ENCODE results near the gene ATP5PO.
A peak's percentile ranks its signal among the peaks of the same experiment; 100 is the strongest.
"Not testable (repeated sequence)": the region's sequence is repeated elsewhere in the genome, so short reads cannot be mapped to it uniquely, and the experiment has no call there.

The ATP5PO gene

DNA sequence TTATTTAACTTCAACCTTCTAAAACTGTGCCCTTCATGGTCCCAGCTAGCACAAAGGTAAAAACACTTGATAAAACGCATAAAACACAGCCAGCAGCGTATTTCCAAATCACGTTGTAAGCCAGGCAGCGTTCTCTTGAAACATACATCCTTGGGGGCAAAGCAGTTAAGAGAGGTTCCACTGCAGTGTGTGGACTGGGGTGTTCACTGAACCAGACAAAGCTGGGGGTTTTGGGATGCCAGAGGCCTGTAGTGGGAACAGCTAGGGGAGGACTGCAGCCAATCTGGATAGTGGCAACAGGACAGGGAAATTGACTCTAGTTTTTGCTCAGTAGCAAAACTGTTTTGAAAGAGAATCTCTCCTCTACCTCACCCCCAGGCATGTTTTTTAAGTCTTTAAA, 21.5 kb upstream of the ATP5PO start:
- Histone ChIP-seq H3K9ac (ENCODE audit: insufficient read length) (no peak overlapping the region), H3K9me3 (ENCODE audit: low read depth, low read length) (no peaks in the 10 kb centered on the region), H3K4me3 (no peak overlapping the region), H3K27ac (peak overlapping the region; percentile 30; the same call in 1 of the 2 replicates), H3K36me3 (ENCODE audit: insufficient read depth, low read length) (peaks cover 4% of the 10 kb centered on the region; the same call in 1 of the 2 replicates)
- DNase-seq (ENCODE audit: low read depth, low spot score) = no peak
- TF ChIP-seq EZH2 (IDR thresholded peaks at IDR 0.05) = no peak
- no peak for TF ChIP-seq POLR2AphosphoS5 (IDR thresholded peaks at IDR 0.05; ENCODE audit: borderline replicate concordance, low read depth, low read length)
- no peak for TF ChIP-seq FOXP2 (optimal IDR thresholded peaks at IDR 0.05; ENCODE audit: control extremely low read depth, extremely low read length, insufficient read depth)

DNA sequence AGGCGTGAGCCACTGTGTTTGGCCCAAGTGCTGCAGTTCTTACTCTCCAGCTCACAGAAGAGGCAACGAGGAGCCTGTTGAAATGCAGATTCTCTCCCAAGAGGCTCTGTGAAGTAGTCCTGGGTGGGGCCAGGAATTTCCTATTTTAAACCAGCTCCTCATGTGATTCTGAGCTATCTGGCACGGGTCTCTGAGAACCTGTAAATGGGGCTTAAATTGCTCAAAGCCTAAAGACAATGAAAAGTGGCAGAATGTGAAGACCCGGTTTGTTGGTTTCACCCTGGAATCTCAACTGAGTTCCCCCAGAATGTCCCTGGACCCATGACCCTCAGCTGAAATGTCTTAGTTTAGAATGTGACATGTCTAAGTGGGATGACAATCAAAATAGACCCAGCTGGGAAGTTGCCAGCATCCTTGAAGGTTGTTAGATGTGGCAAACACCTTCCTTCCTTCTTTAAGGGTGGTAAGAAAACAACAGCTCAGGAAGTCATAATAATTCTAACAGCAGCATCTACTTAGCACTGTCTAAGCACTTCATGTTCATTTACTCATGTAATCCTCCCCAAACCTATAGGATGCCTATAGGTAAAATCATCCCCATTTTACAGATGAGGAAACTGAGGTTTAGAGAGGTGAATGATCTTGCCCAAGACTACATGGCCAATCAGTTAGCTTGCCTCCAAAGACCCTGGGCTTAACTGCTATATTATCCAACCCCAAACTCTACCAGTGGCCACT, 20.9 kb upstream of the ATP5PO start:
- DNase-seq (ENCODE audit: low read depth, low spot score) = no peak
- H3K27ac ChIP-seq = 0 out of 2 replicates have a peak overlapping the region, but pooled peaks have one; percentile 7

DNA sequence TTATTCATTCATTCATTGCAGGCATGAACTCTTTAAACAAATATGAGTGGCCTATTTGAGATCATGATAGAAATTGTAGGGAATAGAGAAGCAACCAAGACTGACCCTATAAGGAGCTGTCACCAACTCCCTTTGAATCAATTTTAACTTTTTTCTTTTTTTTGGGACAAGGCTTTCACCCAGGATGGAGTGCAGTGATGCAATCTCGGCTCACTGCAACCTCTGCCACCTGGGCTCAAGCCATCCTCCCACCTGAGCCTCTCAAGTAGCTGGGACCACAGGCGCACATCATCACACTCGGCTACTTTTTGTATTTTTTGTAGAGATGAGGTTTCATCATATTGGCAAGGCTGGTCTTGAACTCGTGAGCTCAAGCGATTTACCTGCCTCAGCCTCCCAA, 17.1 kb upstream of the ATP5PO start:
- no peak overlapping the region for H3K9ac ChIP-seq (ENCODE audit: insufficient read length)
- TF ChIP-seq EZH2 (IDR thresholded peaks at IDR 0.05) (no peak), FOXP2 (optimal IDR thresholded peaks at IDR 0.05; ENCODE audit: control extremely low read depth, extremely low read length, insufficient read depth) (no peak)
- no peak for DNase-seq (ENCODE audit: low read depth, low spot score)

More for the DNA sequence above, 20.9 kb upstream of the ATP5PO start:
- Histone ChIP-seq H3K9me3 (ENCODE audit: low read depth, low read length) (no peaks in the 10 kb centered on the region), H3K4me3 (no peak overlapping the region), H3K9ac (ENCODE audit: insufficient read length) (no peak overlapping the region), H3K36me3 (ENCODE audit: insufficient read depth, low read length) (peaks cover 4% of the 10 kb centered on the region; the same call in 1 of the 2 replicates)
- TF ChIP-seq POLR2AphosphoS5 (IDR thresholded peaks at IDR 0.05; ENCODE audit: borderline replicate concordance, low read depth, low read length) (no peak), EZH2 (IDR thresholded peaks at IDR 0.05) (no peak), FOXP2 (optimal IDR thresholded peaks at IDR 0.05; ENCODE audit: control extremely low read depth, extremely low read length, insufficient read depth) (no peak)

DNA sequence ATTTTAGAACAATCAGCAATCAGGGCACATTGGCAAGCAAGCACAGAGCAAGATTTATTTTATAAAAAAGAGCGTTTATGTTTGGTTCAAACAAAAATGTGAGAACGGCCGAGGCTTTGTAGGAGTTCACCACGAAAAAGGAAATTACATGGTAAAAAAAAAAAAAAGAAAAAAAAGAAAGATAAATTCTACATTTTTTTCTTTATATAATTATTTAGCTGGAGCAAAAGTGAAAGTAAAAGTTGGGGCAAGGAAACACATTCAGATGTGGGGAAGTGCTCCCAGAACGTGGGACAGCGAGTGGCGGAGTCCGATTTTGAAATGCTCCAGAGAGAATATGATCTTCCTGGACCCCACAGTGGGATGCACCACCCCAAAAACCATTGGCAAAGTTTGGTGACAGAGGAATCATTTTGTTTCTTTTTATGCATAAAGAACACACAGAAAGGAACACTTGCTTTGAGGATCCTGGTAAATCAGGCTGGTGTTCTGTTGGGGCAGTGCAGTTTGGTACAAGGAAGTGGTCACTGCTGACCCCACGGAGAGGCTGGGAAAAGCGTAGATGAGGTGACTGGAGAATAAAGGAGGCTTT, 16.3 kb upstream of the ATP5PO start:
- TF ChIP-seq EZH2 (IDR thresholded peaks at IDR 0.05) (no peak), POLR2AphosphoS5 (IDR thresholded peaks at IDR 0.05; ENCODE audit: borderline replicate concordance, low read depth, low read length) (no peak), FOXP2 (optimal IDR thresholded peaks at IDR 0.05; ENCODE audit: control extremely low read depth, extremely low read length, insufficient read depth) (no peak)
- Histone ChIP-seq H3K27ac (peak overlapping the region; percentile 79; the same call in 1 of the 2 replicates), H3K9ac (ENCODE audit: insufficient read length) (peak overlapping the region; percentile 85), H3K36me3 (ENCODE audit: insufficient read depth, low read length) (peaks cover 4% of the 10 kb centered on the region; the same call in 1 of the 2 replicates), H3K4me3 (peak overlapping the region; percentile 81), H3K9me3 (ENCODE audit: low read depth, low read length) (no peaks in the 10 kb centered on the region)
- no peak for DNase-seq (ENCODE audit: low read depth, low spot score)

More for the DNA sequence above, 17.1 kb upstream of the ATP5PO start:
- Histone ChIP-seq H3K4me3 (peak overlapping the region; percentile 81), H3K27ac (no peak overlapping the region), H3K9me3 (ENCODE audit: low read depth, low read length) (no peaks in the 10 kb centered on the region), H3K36me3 (ENCODE audit: insufficient read depth, low read length) (peaks cover 4% of the 10 kb centered on the region; the same call in 1 of the 2 replicates)

DNA sequence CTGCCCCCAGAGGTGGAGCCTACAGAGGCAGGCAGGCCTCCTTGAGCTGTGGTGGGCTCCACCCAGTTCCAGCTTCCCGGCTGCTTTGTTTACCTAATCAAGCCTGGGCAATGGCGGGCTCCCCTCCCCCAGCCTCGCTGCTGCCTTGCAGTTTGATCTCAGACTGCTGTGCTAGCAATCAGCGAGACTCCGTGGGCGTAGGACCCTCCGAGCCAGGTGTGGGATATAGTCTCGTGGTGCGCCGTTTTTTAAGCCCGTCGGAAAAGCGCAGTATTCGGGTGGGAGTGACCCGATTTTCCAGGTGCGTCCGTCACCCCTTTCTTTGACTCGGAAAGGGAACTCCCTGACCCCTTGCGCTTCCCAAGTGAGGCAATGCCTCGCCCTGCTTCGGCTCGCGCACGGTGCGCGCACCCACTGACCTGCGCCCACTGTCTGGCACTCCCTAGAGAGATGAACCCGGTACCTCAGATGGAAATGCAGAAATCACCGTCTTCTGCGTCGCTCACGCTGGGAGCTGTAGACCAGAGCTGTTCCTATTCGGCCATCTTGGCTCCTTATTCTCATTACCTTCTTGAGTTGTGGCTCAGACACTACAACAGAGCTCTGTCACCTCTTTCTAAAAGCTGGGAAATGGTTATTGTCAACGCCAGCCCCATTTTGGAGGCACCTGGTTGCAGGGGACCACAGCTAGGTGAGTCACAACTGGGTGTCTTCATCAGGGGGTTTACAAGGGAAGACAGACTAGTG, 15.6 kb upstream of the ATP5PO start:
- Histone ChIP-seq H3K9ac (ENCODE audit: insufficient read length) (peak overlapping the region; percentile 85), H3K27ac (peak overlapping the region; percentile 79; the same call in 1 of the 2 replicates), H3K4me3 (peak overlapping the region; percentile 81)
- DNase-seq (ENCODE audit: low read depth, low spot score); H3K36me3 ChIP-seq (ENCODE audit: insufficient read depth, low read length); H3K9me3 ChIP-seq (ENCODE audit: low read depth, low read length): not testable (repeated sequence)

DNA sequence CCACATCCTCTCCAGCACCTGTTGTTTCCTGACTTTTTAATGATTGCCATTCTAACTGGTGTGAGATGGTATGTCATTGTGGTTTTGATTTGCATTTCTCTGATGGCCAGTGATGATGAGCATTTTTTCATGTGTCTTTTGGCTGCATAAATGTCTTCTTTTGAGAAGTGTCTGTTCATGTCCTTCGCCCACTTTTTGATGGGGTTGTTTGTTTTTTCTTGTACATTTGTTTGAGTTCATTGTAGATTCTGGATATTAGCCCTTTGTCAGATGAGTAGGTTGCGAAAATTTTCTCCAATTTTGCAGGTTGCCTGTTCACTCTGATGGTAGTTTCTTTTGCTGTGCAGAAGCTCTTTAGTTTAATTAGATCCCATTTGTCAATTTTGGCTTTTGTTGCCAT, 10.6 kb upstream of the ATP5PO start:
- not testable (repeated sequence) for H3K9me3 ChIP-seq (ENCODE audit: low read depth, low read length); H3K27ac ChIP-seq; H3K36me3 ChIP-seq (ENCODE audit: insufficient read depth, low read length); DNase-seq (ENCODE audit: low read depth, low spot score); H3K4me3 ChIP-seq; H3K9ac ChIP-seq (ENCODE audit: insufficient read length)

DNA sequence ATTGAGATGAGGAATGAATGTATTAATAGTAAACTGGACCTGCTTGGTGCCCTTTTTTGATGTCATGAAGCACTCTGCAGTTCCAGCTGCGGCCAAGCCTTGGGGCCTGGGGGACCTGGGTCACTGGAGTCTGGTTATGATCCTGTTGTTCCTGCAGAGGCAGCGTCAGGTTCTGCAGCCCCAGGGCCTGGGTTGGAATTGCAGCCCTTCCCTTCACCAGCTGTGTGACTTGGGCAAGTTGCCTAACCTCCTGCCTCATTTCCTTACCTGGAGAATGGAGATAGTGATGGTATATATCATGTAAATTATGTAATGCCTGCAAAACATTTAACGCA, 9.1 kb upstream of the ATP5PO start:
- H3K36me3 ChIP-seq (ENCODE audit: insufficient read depth, low read length) = no peaks in the 10 kb centered on the region
- DNase-seq (ENCODE audit: low read depth, low spot score) = no peak

DNA sequence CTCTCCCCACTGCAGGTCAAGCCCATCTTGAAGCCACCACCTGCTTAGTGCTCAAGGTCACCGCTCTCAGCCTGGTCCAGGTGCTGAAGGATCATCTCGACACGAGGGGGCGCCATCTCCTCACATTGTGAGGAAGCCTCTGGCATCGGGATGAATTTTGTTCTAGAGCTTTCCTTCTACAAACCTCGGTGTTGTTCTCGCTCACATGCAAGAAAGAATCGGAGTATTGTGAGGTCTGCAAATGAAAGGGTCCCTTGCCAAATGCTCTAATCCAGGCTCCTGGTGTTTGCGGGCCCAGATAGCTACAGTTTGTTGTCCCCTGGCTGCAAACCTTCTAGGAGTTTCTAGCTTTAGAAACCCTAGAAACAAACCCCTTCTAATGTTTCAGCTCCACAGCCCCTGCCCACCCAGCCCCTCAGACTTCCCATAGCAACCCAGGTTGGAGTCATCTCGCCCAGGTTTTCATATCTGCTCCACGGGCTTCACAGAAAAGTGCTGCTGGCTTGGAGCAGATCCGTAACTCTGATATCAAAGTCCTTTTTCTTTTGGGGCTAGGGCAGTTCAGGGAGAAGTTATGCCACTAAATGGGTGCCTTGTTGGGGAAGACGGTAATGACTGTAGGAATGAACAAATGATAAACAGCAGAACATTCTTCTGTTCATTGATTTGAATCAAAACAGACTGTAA, 8.6 kb upstream of the ATP5PO start:
- no peaks in the 10 kb centered on the region for H3K9me3 ChIP-seq (ENCODE audit: low read depth, low read length)
- H3K27ac ChIP-seq = no peak overlapping the region
- DNase-seq (ENCODE audit: low read depth, low spot score) = peak; percentile 39
- no peak overlapping the region for H3K9ac ChIP-seq (ENCODE audit: insufficient read length)
- no peaks in the 10 kb centered on the region for H3K36me3 ChIP-seq (ENCODE audit: insufficient read depth, low read length)
- H3K4me3 ChIP-seq = 0 out of 2 replicates have a peak overlapping the region, but pooled peaks have one; percentile 38
- no peak for TF ChIP-seq POLR2AphosphoS5 (IDR thresholded peaks at IDR 0.05; ENCODE audit: borderline replicate concordance, low read depth, low read length)
- no peak for TF ChIP-seq FOXP2 (optimal IDR thresholded peaks at IDR 0.05; ENCODE audit: control extremely low read depth, extremely low read length, insufficient read depth)
- no peak for TF ChIP-seq EZH2 (IDR thresholded peaks at IDR 0.05)

More for the DNA sequence above, 9.1 kb upstream of the ATP5PO start:
- Histone ChIP-seq H3K9me3 (ENCODE audit: low read depth, low read length) (no peaks in the 10 kb centered on the region), H3K9ac (ENCODE audit: insufficient read length) (no peak overlapping the region), H3K4me3 (no peak overlapping the region), H3K27ac (no peak overlapping the region)
- TF ChIP-seq POLR2AphosphoS5 (IDR thresholded peaks at IDR 0.05; ENCODE audit: borderline replicate concordance, low read depth, low read length) (no peak), EZH2 (IDR thresholded peaks at IDR 0.05) (no peak), FOXP2 (optimal IDR thresholded peaks at IDR 0.05; ENCODE audit: control extremely low read depth, extremely low read length, insufficient read depth) (no peak)
